Amygdala (tissue), 56 donors: ENCODE results near the gene ZNF862.
"Not testable (repeated sequence)": the region's sequence is repeated elsewhere in the genome, so short reads cannot be mapped to it uniquely, and the experiment has no call there.

Experiments used
- DNase-seq, 56 donors: peaks; one replicate each; lab custom pipeline; 2025; lab: John Stamatoyannopoulos, UW

Gene ZNF862

DNA sequence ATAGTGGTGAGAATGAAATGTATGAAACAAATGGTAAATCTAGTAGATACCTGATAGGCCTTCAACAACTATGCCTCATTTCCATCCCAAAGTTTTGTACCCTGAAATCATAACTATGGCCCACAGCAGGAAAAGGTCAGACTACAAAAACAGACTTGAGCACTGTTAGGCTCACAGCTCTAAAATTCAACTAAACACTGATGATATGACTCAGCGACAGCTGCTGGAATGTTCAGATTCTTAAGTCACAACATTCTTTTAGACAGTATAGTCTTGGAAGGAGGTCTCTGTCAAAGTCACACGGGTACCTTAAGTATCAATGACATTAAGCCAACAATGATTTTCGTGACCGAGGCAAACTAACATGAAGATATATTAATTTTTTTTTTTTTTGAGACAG, 74.0 kb downstream of the ZNF862 start:
- not testable (repeated sequence) for DNase-seq
